IMR-90 (cell line): Measurements from ENCODE around the gene PABPC1L. TPM values are rescaled to one million over a fixed set of nuclear protein-coding genes. Genes with fewer than 3 reads are reported as not detected.

Source experiments
- ATAC-seq: fragments of 200-7000 bp; cut with Tn5 transposase; 2 replicates; pipeline ENCODE4 v1.9.1; 2020; ENCODE audit warnings: low read depth, mild to moderate bottlenecking, moderate library complexity
- BruUV-seq: library from RNA; stranded (reverse); fragments of 400-500 nt; replicated peaks from 2 replicates; lab custom pipeline; 2021; lab: Mats Ljungman, UMichigan
- CTCF ChIA-PET: fragments of 300-600 bp; formaldehyde crosslinking; extraction: SDS; loops from one replicate; lab custom pipeline; 2021; ENCODE audit warnings: antibody characterized with exemption; lab: Yijun Ruan, JAX
- POLR2A ChIA-PET: fragments of 300-600 bp; sonication (Branson Sonifier 250); formaldehyde crosslinking; loops from one replicate; lab custom pipeline; 2022; ENCODE audit warnings: antibody characterized with exemption; ENCODE audit not compliant: unreplicated experiment; lab: Charles Lee
- DNase-seq: peaks from one replicate; pipeline ENCODE4 v3.0.0; 2013
- H2AFZ ChIP-seq: replicated peaks from 2 replicates; pipeline ENCODE3; 2013; ENCODE audit warnings: low read length, mild to moderate bottlenecking; ENCODE audit not compliant: poor library complexity
- H2AK5ac ChIP-seq: 2 replicates; pipeline ENCODE4 v1.6.1; 2013; ENCODE audit warnings: low read depth, low read length, inconsistent platforms
- H2AK9ac ChIP-seq: replicated peaks from 2 replicates; pipeline ENCODE3; 2013; ENCODE audit warnings: mild to moderate bottlenecking, low read depth, low read length, moderate library complexity; ENCODE audit not compliant: poor library complexity
- H2BK120ac ChIP-seq: 2 replicates; pipeline ENCODE4 v1.6.1; 2013; ENCODE audit warnings: low read depth, low read length, inconsistent platforms
- H2BK15ac ChIP-seq: 3 replicates; pipeline ENCODE4 v1.6.1; 2013; ENCODE audit warnings: low read depth, low read length, inconsistent platforms
- H2BK20ac ChIP-seq: 2 replicates; pipeline ENCODE4 v1.6.1; 2013; ENCODE audit warnings: low read depth, mild to moderate bottlenecking, inconsistent platforms, low read length, moderate library complexity
- H2BK5ac ChIP-seq: 2 replicates; pipeline ENCODE4 v1.6.1; 2013; ENCODE audit warnings: mild to moderate bottlenecking, low read depth, low read length, inconsistent platforms; ENCODE audit not compliant: poor library complexity, severe bottlenecking
- H3K14ac ChIP-seq: replicated peaks from 2 replicates; pipeline ENCODE4 v1.6.1; 2013; ENCODE audit warnings: low read depth, low read length, inconsistent platforms
- H3K18ac ChIP-seq: 2 replicates; pipeline ENCODE4 v1.6.1; 2013; ENCODE audit warnings: low read depth, low read length, control low read depth
- H3K23ac ChIP-seq: 2 replicates; pipeline ENCODE4 v1.6.1; 2013; ENCODE audit warnings: low read depth, low read length, inconsistent platforms
- H3K27ac ChIP-seq: 2 replicates; pipeline ENCODE4 v1.5.1; 2013; ENCODE audit warnings: mild to moderate bottlenecking, control low read depth, low read length; ENCODE audit not compliant: insufficient read depth
- H3K27me3 ChIP-seq: 2 replicates; pipeline ENCODE4 v1.6.1; 2013; ENCODE audit warnings: low read length; ENCODE audit not compliant: control insufficient read depth, insufficient read depth
- H3K36me3 ChIP-seq: 2 replicates; pipeline ENCODE4 v1.6.1; 2013; ENCODE audit warnings: low read length, mixed read lengths; ENCODE audit not compliant: control insufficient read depth, insufficient read depth
- H3K4ac ChIP-seq: 2 replicates; pipeline ENCODE4 v1.6.1; 2013; ENCODE audit warnings: low read depth, low read length, inconsistent platforms
- H3K4me1 ChIP-seq: 2 replicates; pipeline ENCODE4 v1.6.1; 2013; ENCODE audit warnings: low read length, mixed read lengths; ENCODE audit not compliant: control insufficient read depth, insufficient read depth
- H3K4me2 ChIP-seq: 2 replicates; pipeline ENCODE4 v1.6.1; 2013; ENCODE audit warnings: low read depth, mild to moderate bottlenecking, control low read depth, low read length, moderate library complexity
- H3K4me3 ChIP-seq: 2 replicates; pipeline ENCODE4 v1.5.1; 2013; ENCODE audit warnings: low read depth, mild to moderate bottlenecking, control low read depth, low read length, moderate library complexity; ENCODE audit not compliant: insufficient read depth
- H3K56ac ChIP-seq: 2 replicates; pipeline ENCODE4 v1.6.1; 2013; ENCODE audit warnings: low read length, inconsistent platforms; ENCODE audit not compliant: insufficient read depth; ENCODE audit errors: extremely low read depth
- H3K79me1 ChIP-seq, 2 experiments: 2 replicates each; pipeline ENCODE4 v1.6.1; 2013; ENCODE audit warnings: low read length in 2 of 2, inconsistent platforms in 1 of 2, low read depth in 1 of 2
- H3K9ac ChIP-seq: 2 replicates; pipeline ENCODE4 v1.6.1; 2013; ENCODE audit warnings: low read depth, low read length, control low read depth
- H3K9me1 ChIP-seq: 2 replicates; pipeline ENCODE4 v1.6.1; 2013; ENCODE audit warnings: low read length, inconsistent platforms; ENCODE audit not compliant: insufficient read depth
- H3K9me3 ChIP-seq: 2 replicates; pipeline ENCODE4 v1.6.1; 2013; ENCODE audit warnings: low read length; ENCODE audit not compliant: control insufficient read depth, insufficient read depth
- H4K20me1 ChIP-seq: 2 replicates; pipeline ENCODE4 v1.6.1; 2013; ENCODE audit warnings: low read length, inconsistent platforms; ENCODE audit not compliant: insufficient read depth
- H4K5ac ChIP-seq: 2 replicates; pipeline ENCODE4 v1.6.1; 2013; ENCODE audit warnings: mild to moderate bottlenecking, low read depth, low read length, control low read depth
- H4K8ac ChIP-seq, 2 experiments: 2 replicates each; pipeline ENCODE4 v1.6.1; 2013; ENCODE audit warnings: low read depth in 2 of 2, low read length in 2 of 2, control low read depth in 1 of 2, inconsistent platforms in 1 of 2
- H4K91ac ChIP-seq: 2 replicates; pipeline ENCODE4 v1.6.1; 2013; ENCODE audit warnings: low read depth, low read length, inconsistent platforms; ENCODE audit not compliant: insufficient read depth
- BHLHE40 ChIP-seq: fragments of 150-350 bp; IDR thresholded peaks from 2 replicates; pipeline ENCODE4 v1.6.1; 2016; ENCODE audit warnings: mild to moderate bottlenecking, low read depth, low read length
- CEBPB ChIP-seq: IDR thresholded peaks from 2 replicates; pipeline ENCODE4 v1.6.1; 2012; ENCODE audit warnings: low read depth, low read length, improper control_type of control experiment
- CHD1 ChIP-seq: IDR thresholded peaks from 2 replicates; pipeline ENCODE4 v1.6.1; 2012; ENCODE audit warnings: low read depth, low read length, improper control_type of control experiment
- CTCF ChIP-seq: conservative IDR thresholded peaks from 2 replicates; pipeline ENCODE4 v1.5.1; 2012; ENCODE audit warnings: mild to moderate bottlenecking, low read depth, low read length, improper control_type of control experiment
- ELK1 ChIP-seq: fragments of 150-350 bp; IDR thresholded peaks from 2 replicates; pipeline ENCODE4 v1.6.1; 2016; ENCODE audit warnings: low read depth, mild to moderate bottlenecking, low read length, moderate library complexity, borderline replicate concordance
- FOS ChIP-seq: fragments of 150-350 bp; IDR thresholded peaks from 2 replicates; pipeline ENCODE4 v1.6.1; 2016; ENCODE audit warnings: low read depth, low read length
- MXI1 ChIP-seq: IDR thresholded peaks from 2 replicates; pipeline ENCODE4 v1.6.1; 2012; ENCODE audit warnings: low read depth, mild to moderate bottlenecking, low read length, moderate library complexity, borderline replicate concordance
- NFE2L2 ChIP-seq: fragments of 150-350 bp; IDR thresholded peaks from 2 replicates; pipeline ENCODE4 v1.6.1; 2016; ENCODE audit warnings: low read depth, mild to moderate bottlenecking, low read length
- POLR2A ChIP-seq: IDR thresholded peaks from 2 replicates; pipeline ENCODE4 v1.6.1; 2012; ENCODE audit warnings: mild to moderate bottlenecking, low read depth, low read length
- RAD21 ChIP-seq: IDR thresholded peaks from 2 replicates; pipeline ENCODE4 v1.6.1; 2012; ENCODE audit warnings: low read length, improper control_type of control experiment
- RCOR1 ChIP-seq: IDR thresholded peaks from 2 replicates; pipeline ENCODE4 v1.6.1; 2012; ENCODE audit warnings: mild to moderate bottlenecking, low read length, improper control_type of control experiment; ENCODE audit not compliant: insufficient replicate concordance
- RFX5 ChIP-seq: IDR thresholded peaks from 2 replicates; pipeline ENCODE4 v1.8.0; 2012; ENCODE audit warnings: low read depth, mild to moderate bottlenecking, low read length, moderate library complexity
- SMC3 ChIP-seq: fragments of 150-350 bp; IDR thresholded peaks from 2 replicates; pipeline ENCODE4 v1.6.1; 2016; ENCODE audit warnings: low read depth, mild to moderate bottlenecking, antibody characterized with exemption, low read length, moderate library complexity
- USF2 ChIP-seq: fragments of 150-350 bp; IDR thresholded peaks from 2 replicates; pipeline ENCODE4 v1.6.1; 2017; ENCODE audit warnings: mild to moderate bottlenecking, antibody characterized with exemption, low read length, low read depth
- WGBS, 2 experiments: methylation state at CpG; one replicate each; pipeline versions ENCODE4 v1.1.5 to v1.1.7; 2013; ENCODE audit warnings: missing lambda C conversion rate in 2 of 2; ENCODE audit not compliant: insufficient read length in 1 of 2; ENCODE audit errors: extremely low coverage in 2 of 2; 5-methylcytosine and 5-hydroxymethylcytosine counted together
- dilution Hi-C: fragments of 300-500 bp; cut with HindIII; formaldehyde crosslinking; loops from one replicate; pipeline ENCODE4 v1.14.3; 2018; ENCODE audit warnings: low sequenced_read_pairs; ENCODE audit not compliant: unreplicated experiment
- in situ Hi-C: fragments of 300-500 bp; cut with MboI; formaldehyde crosslinking; loops from 3 replicates; pipeline ENCODE4 v1.14.3; 2019; ENCODE audit warnings: low sequenced_read_pairs, inconsistent platforms, mixed read lengths
- intact Hi-C: fragments of 100-400 bp; cut with micrococcal nuclease; formaldehyde crosslinking; loops from 2 replicates; pipeline ENCODE4 v1.10.0; 2022
- polyA plus RNA-seq, 3 experiments: library from polyadenylated mRNA; depleted of rRNA; stranded (reverse); fragments of >200 nt; gene quantifications; 2 replicates each; pipeline ENCODE4 v1.2.3, GENCODE V29; 2012; ENCODE audit warnings: low replicate concordance in 1 of 3
- total RNA-seq: library from RNA; depleted of rRNA; stranded (reverse); fragments of >200 nt; gene quantifications from 2 replicates; pipeline ENCODE4 v1.2.3, GENCODE V29; 2012

Gene PABPC1L
- total and polyA plus RNA-seq, 2 of the 4 experiments (the other 2 are of a cell fraction) = 6.1 to 82.4 TPM

- Histone ChIP-seq H3K14ac (no peak overlapping the region), H4K20me1 (peaks cover 12% of the 10 kb centered on the region; the same call in 1 of the 2 replicates), H2BK120ac (no peak overlapping the region), H3K9me1 (peaks cover 7% of the 10 kb centered on the region), H3K4me1 (peaks cover 4% of the 10 kb centered on the region), H3K23ac (peak overlapping the region; percentile 31; the same call in 1 of the 2 replicates), H2BK5ac (no peak overlapping the region), H2BK15ac (no peak overlapping the region), H2AK9ac (peak overlapping the region; percentile 47), H3K27ac (0 out of 2 replicates have a peak overlapping the region, but pooled peaks have one; percentile 13), H3K79me1 (peaks cover 17 to 26% of the 10 kb centered on the region in 2 experiments), H3K9ac (no peak overlapping the region; the same call in 1 of the 2 replicates), H3K4me3 (peak overlapping the region; percentile 96), H3K18ac (no peak overlapping the region), H3K36me3 (peaks cover 24% of the 10 kb centered on the region), H2AFZ (peak overlapping the region; percentile 82), H3K4ac (no peak overlapping the region), H3K4me2 (peak overlapping the region; percentile 74), H4K8ac (peak overlapping the region in 1 of 2 experiments; percentile 58; a peak in 2 of 4 replicates), H3K9me3 (no peaks in the 10 kb centered on the region), H2AK5ac (no peak overlapping the region), H2BK20ac (no peak overlapping the region), H4K5ac (no peak overlapping the region), H3K56ac (no peak overlapping the region), H4K91ac (no peak overlapping the region), H3K27me3 (no peaks in the 10 kb centered on the region)
- in situ Hi-C loops = no loop called here
- dilution Hi-C loops = no loop called here
- DNase-seq = no peak
- ChIA-PET CTCF (interaction anchor here (1.6 kb wide), 1 partner anchor 25 kb away, joined by 3 read pairs; no protein-coding TSS in a partner anchor), POLR2A (interaction anchor here (0.6 kb wide), 1 partner anchor 23 kb away, joined by 3 read pairs; no protein-coding TSS in a partner anchor)
- intact Hi-C loops = no loop called here
- no TSS peak for BruUV-seq
- ATAC-seq = peak; percentile 19; the same call in 1 of the 2 replicates
- WGBS, 2 experiments = no CpG with 5 or more reads among the region's 14 CpGs
- TF ChIP-seq RFX5 (no peak), SMC3 (no peak), CEBPB (no peak), RCOR1 (no peak), BHLHE40 (no peak), MXI1 (no peak), RAD21 (no peak), CHD1 (no peak), FOS (no peak), USF2 (no peak), ELK1 (no peak), POLR2A (no peak), CTCF (no peak), NFE2L2 (no peak)
These were observed 631 bp upstream of the PABPC1L start for GRCh38 chr20:44908987-44909871.
